ENCODE data around the gene GATAD2A.

GATAD2A gene

DNA sequence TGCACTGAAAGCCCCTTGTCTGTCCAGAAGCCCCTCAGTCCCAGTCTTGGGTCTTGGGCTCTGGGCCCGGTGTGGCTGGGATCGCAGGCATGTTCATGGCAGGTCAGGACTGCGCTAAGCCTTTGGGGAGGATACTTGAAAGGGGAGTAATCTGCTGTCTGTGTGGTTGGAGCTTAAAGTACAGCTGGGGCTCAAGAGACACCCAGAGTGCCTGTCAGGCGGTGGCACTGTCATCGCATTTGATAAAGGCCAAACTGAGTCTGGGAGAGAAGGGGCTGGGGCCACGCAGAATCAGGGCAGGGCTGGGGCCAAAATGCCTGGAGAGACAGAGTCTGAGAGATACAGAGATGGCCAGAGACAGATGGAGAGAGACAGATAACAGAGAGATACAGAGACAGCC lies 128.4 kb downstream of the GATAD2A start:
- Mint-ChIP-seq H3K36me3 (ENCODE audit: low read depth) (peaks cover 6% of the 10 kb centered on the region), H3K4me1 (peaks cover 25% of the 10 kb centered on the region), H3K9me3 (no peaks in the 10 kb centered on the region), H3K27ac (peak overlapping the region in 1 of 3 experiments; percentile 26), H3K27me3 (ENCODE audit: low read depth) (peaks cover 7% of the 10 kb centered on the region), H3K4me3 (peak overlapping the region in 2 of 3 experiments; percentile 26 to 42)
- TF ChIP-seq, protein P1, sequence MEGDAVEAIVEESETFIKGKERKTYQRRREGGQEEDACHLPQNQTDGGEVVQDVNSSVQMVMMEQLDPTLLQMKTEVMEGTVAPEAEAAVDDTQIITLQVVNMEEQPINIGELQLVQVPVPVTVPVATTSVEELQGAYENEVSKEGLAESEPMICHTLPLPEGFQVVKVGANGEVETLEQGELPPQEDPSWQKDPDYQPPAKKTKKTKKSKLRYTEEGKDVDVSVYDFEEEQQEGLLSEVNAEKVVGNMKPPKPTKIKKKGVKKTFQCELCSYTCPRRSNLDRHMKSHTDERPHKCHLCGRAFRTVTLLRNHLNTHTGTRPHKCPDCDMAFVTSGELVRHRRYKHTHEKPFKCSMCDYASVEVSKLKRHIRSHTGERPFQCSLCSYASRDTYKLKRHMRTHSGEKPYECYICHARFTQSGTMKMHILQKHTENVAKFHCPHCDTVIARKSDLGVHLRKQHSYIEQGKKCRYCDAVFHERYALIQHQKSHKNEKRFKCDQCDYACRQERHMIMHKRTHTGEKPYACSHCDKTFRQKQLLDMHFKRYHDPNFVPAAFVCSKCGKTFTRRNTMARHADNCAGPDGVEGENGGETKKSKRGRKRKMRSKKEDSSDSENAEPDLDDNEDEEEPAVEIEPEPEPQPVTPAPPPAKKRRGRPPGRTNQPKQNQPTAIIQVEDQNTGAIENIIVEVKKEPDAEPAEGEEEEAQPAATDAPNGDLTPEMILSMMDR (IDR thresholded peaks at IDR 0.05; ENCODE audit: unreplicated experiment in 3 of 3) = no peak

DNA sequence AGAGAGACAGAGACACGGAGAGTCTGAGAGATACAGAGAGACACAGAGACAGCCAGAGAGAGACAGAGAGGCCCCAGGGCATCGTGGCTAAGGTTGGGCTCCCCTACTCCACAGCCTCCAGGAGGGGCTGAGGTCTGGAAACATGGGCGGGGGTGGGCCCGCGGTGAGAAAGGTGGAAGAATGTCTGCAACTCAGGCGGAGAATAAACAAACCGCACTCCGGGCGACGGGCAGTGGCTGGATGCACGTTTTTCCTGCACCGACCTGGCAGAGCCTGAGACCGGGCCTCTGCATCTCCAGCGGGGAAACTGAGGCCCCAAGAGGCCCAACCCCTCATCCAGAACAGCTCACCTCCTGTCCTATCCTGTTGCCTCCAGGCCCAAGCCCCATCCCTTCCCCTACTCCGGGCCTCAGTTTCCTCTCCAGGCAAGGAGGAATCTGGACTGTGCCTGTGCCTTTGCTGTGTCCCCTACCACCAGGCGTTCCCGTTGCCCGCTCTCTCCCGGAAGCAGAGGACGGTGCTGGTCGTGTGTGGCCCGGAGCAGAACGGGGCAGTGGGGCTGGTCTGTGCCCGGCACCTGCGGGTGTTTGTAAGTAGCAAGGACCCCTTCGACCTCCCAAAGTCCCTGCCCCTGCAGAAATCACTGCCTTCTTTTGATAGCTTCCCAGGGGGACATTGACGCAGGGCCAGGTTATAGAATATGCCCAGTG lies 129.2 kb downstream of the GATAD2A start:
- H3K27me3 Mint-ChIP-seq (ENCODE audit: low read depth) = peaks cover 12% of the 10 kb centered on the region
- no peak overlapping the region for H3K4me3 Mint-ChIP-seq
- no peaks in the 10 kb centered on the region for H3K9me3 Mint-ChIP-seq
- TF ChIP-seq, protein P1 (IDR thresholded peaks at IDR 0.05; ENCODE audit: unreplicated experiment in 3 of 3) = no peak
- peak overlapping the region in 1 of 3 experiments; percentile 26 for H3K27ac Mint-ChIP-seq
- peaks cover 1% of the 10 kb centered on the region for H3K36me3 Mint-ChIP-seq (ENCODE audit: low read depth)
- H3K4me1 Mint-ChIP-seq = peaks cover 27% of the 10 kb centered on the region

DNA sequence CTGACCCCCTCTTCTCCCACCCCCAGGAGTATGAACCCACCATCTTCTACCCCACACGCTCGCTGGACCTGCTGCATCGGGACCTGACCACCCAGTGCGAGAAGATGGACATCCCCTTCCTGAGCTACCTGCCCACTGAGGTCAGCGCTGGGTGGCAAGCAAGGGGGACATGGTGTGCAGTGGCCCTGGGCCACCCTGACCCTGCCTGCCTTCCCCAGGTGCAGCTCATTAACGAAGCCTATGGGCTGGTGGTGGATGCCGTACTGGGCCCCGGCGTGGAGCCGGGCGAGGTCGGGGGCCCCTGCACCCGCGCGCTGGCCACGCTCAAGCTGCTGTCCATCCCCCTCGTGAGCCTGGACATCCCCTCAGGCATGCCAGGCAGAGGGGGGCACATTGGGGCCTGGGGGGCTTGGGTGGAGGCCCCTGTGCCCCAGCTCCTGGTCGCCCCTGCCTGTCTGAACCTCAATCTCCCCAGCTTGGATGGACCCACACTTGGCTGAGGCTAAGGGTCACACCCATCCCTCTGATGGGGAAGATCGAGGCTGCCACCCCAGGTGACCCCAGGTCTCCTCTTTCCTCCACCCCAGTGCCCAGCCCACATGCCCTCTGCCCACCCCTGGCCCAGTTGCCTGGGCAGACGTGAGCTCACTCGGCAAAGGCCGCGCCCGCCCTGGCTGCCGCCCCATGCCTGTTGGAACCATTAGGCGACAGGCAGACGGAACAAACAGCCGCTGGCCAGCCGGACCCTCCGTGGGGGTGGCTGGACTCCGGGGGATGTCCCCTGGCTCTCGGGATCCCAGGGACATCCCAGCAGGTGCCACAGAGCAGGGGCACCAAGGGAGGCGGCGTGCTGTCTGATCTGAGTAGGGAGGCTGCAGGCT lies 130.1 kb downstream of the GATAD2A start:
- Mint-ChIP-seq H3K4me1 (peaks cover 26% of the 10 kb centered on the region), H3K36me3 (ENCODE audit: low read depth) (no peaks in the 10 kb centered on the region), H3K4me3 (no peak overlapping the region), H3K27me3 (ENCODE audit: low read depth) (peaks cover 12% of the 10 kb centered on the region), H3K9me3 (no peaks in the 10 kb centered on the region), H3K27ac (no peak overlapping the region)
- TF ChIP-seq, protein P1 (IDR thresholded peaks at IDR 0.05; ENCODE audit: unreplicated experiment in 3 of 3) = no peak

DNA sequence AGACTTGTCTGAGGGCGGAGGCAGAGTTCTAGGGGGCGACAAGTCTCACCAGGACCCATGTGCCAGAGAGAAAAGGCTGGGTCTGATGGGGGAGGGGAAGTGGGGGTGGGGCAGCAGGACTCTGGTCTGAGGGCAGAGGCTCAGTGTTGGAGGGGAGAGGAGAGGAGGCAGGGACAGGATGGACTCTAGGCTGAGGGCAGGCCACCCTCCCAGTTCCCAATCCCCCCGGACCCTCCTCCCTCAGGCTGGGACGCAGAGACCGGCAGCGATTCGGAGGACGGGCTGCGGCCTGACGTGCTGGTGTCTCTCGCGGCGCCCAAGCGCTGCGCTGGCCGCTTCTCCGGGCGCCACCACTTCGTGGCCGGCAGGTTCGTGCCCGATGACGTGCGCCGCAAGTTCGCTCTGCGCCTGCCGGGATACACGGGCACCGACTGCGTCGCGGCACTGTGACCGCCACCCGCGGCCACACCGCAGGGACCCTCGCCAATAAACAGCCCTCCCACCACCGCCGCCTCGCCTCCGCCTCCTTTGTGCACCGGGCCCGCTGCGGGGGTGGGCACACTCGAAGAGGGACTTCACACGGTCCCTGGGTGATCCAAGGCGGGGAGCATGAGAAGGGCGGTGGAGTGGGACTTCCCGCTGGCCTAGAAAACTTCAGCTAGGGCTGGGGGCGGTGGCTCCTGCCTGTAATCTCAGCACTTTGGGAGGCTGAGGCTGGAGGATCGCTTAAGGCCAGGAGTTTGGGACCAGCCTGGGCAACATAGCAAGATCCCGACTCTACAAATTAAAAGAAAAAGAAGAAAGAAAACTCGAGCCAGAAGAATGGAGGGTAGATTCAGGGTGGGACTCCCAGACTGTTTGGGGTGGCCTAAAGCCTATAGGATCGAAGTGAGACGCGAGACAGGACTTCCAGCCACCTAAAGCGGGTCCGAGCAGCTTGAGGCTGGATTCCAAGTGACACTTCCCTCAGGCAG lies 131.9 kb downstream of the GATAD2A start:
- Mint-ChIP-seq H3K27me3 (ENCODE audit: low read depth) (peaks cover 12% of the 10 kb centered on the region), H3K4me3 (peak overlapping the region; percentile 65 to 75 (median 66)), H3K4me1 (peaks cover 16% of the 10 kb centered on the region), H3K9me3 (no peaks in the 10 kb centered on the region), H3K27ac (no peak overlapping the region), H3K36me3 (ENCODE audit: low read depth) (no peaks in the 10 kb centered on the region)
- TF ChIP-seq, protein P1 (IDR thresholded peaks at IDR 0.05; ENCODE audit: unreplicated experiment in 3 of 3) = no peak

DNA sequence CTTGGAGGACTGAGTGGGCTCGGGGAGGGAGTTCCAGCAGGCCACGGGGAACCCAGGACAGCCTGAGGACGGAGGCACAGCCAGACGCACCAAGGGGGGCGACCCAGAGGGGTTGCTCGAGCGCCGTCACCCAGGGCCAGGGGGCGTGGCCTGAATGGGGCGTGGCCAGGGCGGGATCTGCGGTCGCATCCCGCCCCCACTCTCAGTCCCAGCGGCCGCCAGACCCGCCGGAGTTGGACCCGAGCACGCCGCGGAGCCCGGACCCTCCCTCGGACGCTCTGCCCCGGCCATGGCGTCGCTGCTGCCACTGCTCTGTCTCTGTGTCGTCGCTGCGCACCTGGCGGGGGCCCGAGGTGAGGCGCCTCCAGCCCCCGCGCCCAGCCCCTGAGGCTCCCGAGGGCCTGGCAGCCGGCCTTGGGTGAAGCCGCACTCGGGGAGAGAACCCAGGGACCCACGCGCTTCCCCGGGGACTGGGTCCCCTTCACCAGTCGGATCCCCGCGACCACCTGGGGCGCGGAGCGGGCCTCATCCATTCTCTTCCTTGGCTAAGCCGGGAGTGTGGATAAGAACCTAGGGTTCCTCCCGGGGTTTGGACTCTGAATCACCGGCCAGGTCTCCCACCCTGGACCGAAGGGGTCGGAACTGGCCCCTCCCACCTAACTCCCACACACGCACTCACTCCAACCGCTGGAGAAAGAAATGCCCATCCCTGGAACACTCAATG lies 132.7 kb downstream of the GATAD2A start, which contains the start of gene CILP2:
TSS of gene CILP2 (plus strand) at position 205 of the 724 bp plus-strand sequence. CDS start at position 290, 85 bp downstream.
- Mint-ChIP-seq H3K4me3 (peak within 1 kb of the TSS; percentile 74 to 82 (median 75)), H3K9me3 (no peaks in the 10 kb centered on the region), H3K27me3 (ENCODE audit: low read depth) (peaks cover 9% of the 10 kb centered on the region), H3K36me3 (ENCODE audit: low read depth) (no peaks in the 10 kb centered on the region), H3K4me1 (peaks cover 16% of the 10 kb centered on the region), H3K27ac (no peak within 1 kb of the TSS)
- TF ChIP-seq, protein P1 (IDR thresholded peaks at IDR 0.05; ENCODE audit: unreplicated experiment in 3 of 3) = no peak
